Pancreas (tissue), 10 donors: ENCODE results near the gene SCN3B. TPM values are rescaled to one million over a fixed set of nuclear protein-coding genes. Genes with fewer than 3 reads are reported as not detected.

Experiments used
- ATAC-seq, 4 donors: fragments of 200-7000 bp; cut with Tn5 transposase; one replicate each; pipeline versions ENCODE4 v1.8.0 to v1.9.1; 2020; ENCODE audit warnings: mild to moderate bottlenecking in 4 of 4, moderate library complexity in 4 of 4
- DNase-seq, 6 donors: peaks; one replicate each; pipeline ENCODE4 v3.0.0-alpha.2; 2020
- FAIRE-seq: peaks from 2 replicates; lab custom pipeline; 2012; peaks lifted over from hg19 to GRCh38; lab: Jason Lieb, UNC
- H3K27ac ChIP-seq, 4 donors: fragments of 200-600 bp; sonication (generic); 1 replicate in 3 of 4; 2 replicates in 1 of 4; pipeline versions ENCODE4 v1.5.0 to v1.8.0; 2020
- H3K27me3 ChIP-seq, 4 donors: fragments of 200-600 bp; one replicate each; pipeline ENCODE4 v1.8.0; 2021
- H3K36me3 ChIP-seq, 3 donors: fragments of 200-600 bp; sonication (generic) in 1 of 3; one replicate each; pipeline versions ENCODE4 v1.5.0 to v1.8.0; 2020 to 2021
- H3K4me1 ChIP-seq, 3 donors: fragments of 200-600 bp; one replicate each; pipeline ENCODE4 v1.8.0; 2021
- H3K4me3 ChIP-seq, 4 donors: fragments of 200-600 bp; sonication (generic) in 2 of 4; one replicate each; pipeline versions ENCODE4 v1.5.0 to v1.8.0; 2020 to 2021
- H3K9me3 ChIP-seq, 4 donors: fragments of 200-600 bp; one replicate each; pipeline ENCODE4 v1.8.0; 2021
- WGBS, 2 donors: extraction: QIAGEN DNeasy Blood & Tissue Kit; methylation state at CpG; one replicate each; pipeline ENCODE4 v1.1.7; 2013; 5-methylcytosine and 5-hydroxymethylcytosine counted together
- intact Hi-C, 3 donors: fragments of 100-400 bp; cut with DNase I; formaldehyde crosslinking; loops; one replicate each; pipeline versions ENCODE4 v1.11.1 to v1.14.2; 2022
- polyA plus RNA-seq, 2 donors: library from polyadenylated mRNA; stranded (reverse); fragments of 200-250 nt; gene quantifications; one replicate each; pipeline ENCODE4 v1.2.3, GENCODE V29; 2013
- total RNA-seq, 6 donors: library from RNA; stranded (reverse); fragmentation: NEBNext Ultra II Directional in 4 of 6; extraction: Animal tissue kit (Norgen Biotek cat#: 25700) in 4 of 6; gene quantifications; one replicate each; pipeline versions ENCODE4 v1.2.1 to v1.2.4, GENCODE V29; 2021 to 2023
- TF ChIP-seq, protein P1 (sequence below), 4 donors: fragments of 200-600 bp; sonication (generic) in 3 of 4; IDR thresholded peaks; one replicate each; pipeline versions ENCODE4 v1.5.0 to v1.8.0; 2021; ENCODE audit warnings: antibody characterized with exemption in 4 of 4
- donor health status: healthy with polysubstance abuse.
- donor health status: DM: no; HTN: no; CAD: no; lungs with moderate emphysema.
- donor health status: DM: no; HTN: no; CAD: no.
- donor health status: control.
- donor health status: control.
- donor health status: Bipolar disorder and iron deficiency.
- donor health status: DM: yes; HTN: yes; CAD: no.
- donor health status: DM: no; HTN: no; CAD: no.
- donor health status: DM: no; HTN: no; CAD: no.
- donor health status: DM: yes; HTN: yes; CAD: no.

Gene SCN3B, protein sequence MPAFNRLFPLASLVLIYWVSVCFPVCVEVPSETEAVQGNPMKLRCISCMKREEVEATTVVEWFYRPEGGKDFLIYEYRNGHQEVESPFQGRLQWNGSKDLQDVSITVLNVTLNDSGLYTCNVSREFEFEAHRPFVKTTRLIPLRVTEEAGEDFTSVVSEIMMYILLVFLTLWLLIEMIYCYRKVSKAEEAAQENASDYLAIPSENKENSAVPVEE
- total RNA-seq (1 to 10 TPM in 3 of 6 donors, under 1 TPM in 3; 0.44 to 1.7 (median 0.92) TPM), polyA plus RNA-seq (1 to 10 TPM in 1 of 2 donors, under 1 TPM in 1; 0.87 to 4.5 TPM)

- intact Hi-C loops, result no loop called here
- DNase-seq, result peak; percentile 79 to 91 (median 83)
Observed at GRCh38 chr11:123654566-123655081, at the start of gene SCN3B. TSS of gene SCN3B (minus strand) at chr11:123654624. CDS start at chr11:123653801, 823 bp downstream.

DNA sequence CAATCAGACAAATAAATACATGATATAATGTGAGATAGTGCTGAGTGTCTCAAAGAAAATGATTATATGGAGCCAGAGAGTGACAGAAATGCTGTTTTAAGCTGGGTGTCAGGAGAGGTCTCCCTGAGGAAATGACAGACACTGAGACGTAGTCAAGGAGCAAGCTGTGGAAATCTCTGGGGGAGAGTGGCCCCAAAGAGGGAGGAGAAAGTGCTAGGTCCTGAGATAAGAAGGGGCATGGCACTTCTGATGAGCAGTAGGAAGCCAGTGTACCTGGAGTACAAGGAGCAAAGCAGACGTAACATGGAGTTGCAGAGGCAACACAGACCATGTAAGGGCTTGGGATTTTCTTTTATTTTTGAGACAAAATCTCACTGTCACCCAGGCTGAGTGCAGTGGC, 48.3 kb upstream of the SCN3B start:
- Histone ChIP-seq H3K27ac (no peak overlapping the region), H3K9me3 (no peaks in the 10 kb centered on the region), H3K36me3 (no peaks in the 10 kb centered on the region), H3K4me3 (no peak overlapping the region), H3K4me1 (no peaks in the 10 kb centered on the region), H3K27me3 (no peaks in the 10 kb centered on the region)
- WGBS, 2 donors, result 69 to 76% methylated on average over 2 of the region's 2 CpGs
- intact Hi-C loops, result no loop called here
- TF ChIP-seq, protein P1, sequence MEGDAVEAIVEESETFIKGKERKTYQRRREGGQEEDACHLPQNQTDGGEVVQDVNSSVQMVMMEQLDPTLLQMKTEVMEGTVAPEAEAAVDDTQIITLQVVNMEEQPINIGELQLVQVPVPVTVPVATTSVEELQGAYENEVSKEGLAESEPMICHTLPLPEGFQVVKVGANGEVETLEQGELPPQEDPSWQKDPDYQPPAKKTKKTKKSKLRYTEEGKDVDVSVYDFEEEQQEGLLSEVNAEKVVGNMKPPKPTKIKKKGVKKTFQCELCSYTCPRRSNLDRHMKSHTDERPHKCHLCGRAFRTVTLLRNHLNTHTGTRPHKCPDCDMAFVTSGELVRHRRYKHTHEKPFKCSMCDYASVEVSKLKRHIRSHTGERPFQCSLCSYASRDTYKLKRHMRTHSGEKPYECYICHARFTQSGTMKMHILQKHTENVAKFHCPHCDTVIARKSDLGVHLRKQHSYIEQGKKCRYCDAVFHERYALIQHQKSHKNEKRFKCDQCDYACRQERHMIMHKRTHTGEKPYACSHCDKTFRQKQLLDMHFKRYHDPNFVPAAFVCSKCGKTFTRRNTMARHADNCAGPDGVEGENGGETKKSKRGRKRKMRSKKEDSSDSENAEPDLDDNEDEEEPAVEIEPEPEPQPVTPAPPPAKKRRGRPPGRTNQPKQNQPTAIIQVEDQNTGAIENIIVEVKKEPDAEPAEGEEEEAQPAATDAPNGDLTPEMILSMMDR (IDR thresholded peaks at IDR 0.05), result no peak
- no peak for FAIRE-seq
- DNase-seq, result no peak
- ATAC-seq, result no peak

More at GRCh38 chr11:123654566-123655081, at the start of gene SCN3B:
- TF ChIP-seq, protein P1 (IDR thresholded peaks at IDR 0.05), result no peak
- FAIRE-seq (no peak), ATAC-seq (peak; percentile 98 to 99 (median 99))
- Histone ChIP-seq H3K4me3 (peak within 1 kb of the TSS; percentile 53 to 78 (median 74)), H3K27me3 (peaks cover 0 to 15% (median 0%) of the 10 kb centered on the region in 4 donors), H3K36me3 (no peaks in the 10 kb centered on the region), H3K4me1 (peaks cover 0 to 4% (median 0%) of the 10 kb centered on the region in 3 donors), H3K9me3 (no peaks in the 10 kb centered on the region), H3K27ac (peak within 1 kb of the TSS; percentile 21 to 66 (median 42))
- 0 to 1% methylated on average over 40 to 44 of the region's 44 CpGs for WGBS, 2 donors

GRCh38 chr11:123702139-123702538, 47.7 kb upstream of the SCN3B start:
- no peaks in the 10 kb centered on the region for H3K4me1 ChIP-seq
- H3K27ac ChIP-seq, result no peak overlapping the region
- DNase-seq (no peak), ATAC-seq (no peak), FAIRE-seq (no peak)
- H3K4me3 ChIP-seq, result no peak overlapping the region
- no peaks in the 10 kb centered on the region for H3K27me3 ChIP-seq
- TF ChIP-seq, protein P1 (IDR thresholded peaks at IDR 0.05), result no peak
- no peaks in the 10 kb centered on the region for H3K36me3 ChIP-seq
- WGBS, 2 donors, result 54 to 60% methylated on average over 9 of the region's 9 CpGs
- H3K9me3 ChIP-seq, result no peaks in the 10 kb centered on the region
- intact Hi-C loops, result no loop called here

GRCh38 chr11:123700772-123701171, 46.3 kb upstream of the SCN3B start:
- no peak for ATAC-seq
- no peak for FAIRE-seq
- Histone ChIP-seq H3K27me3 (no peaks in the 10 kb centered on the region), H3K9me3 (no peaks in the 10 kb centered on the region), H3K27ac (no peak overlapping the region), H3K36me3 (no peaks in the 10 kb centered on the region), H3K4me1 (no peaks in the 10 kb centered on the region), H3K4me3 (no peak overlapping the region)
- TF ChIP-seq, protein P1 (IDR thresholded peaks at IDR 0.05), result no peak
- no peak for DNase-seq
- WGBS, 2 donors, result 80 to 85% methylated on average over 3 of the region's 3 CpGs
- intact Hi-C loops, result no loop called here
